Pons (tissue), 1 donor: ENCODE measurements around the gene CACNG3.
"Not testable (repeated sequence)": the region's sequence is repeated elsewhere in the genome, so short reads cannot be mapped to it uniquely, and the experiment has no call there.

Experiments
- DNase-seq: peaks from one replicate; pipeline ENCODE4 v3.0.0-alpha.2; 2016; ENCODE audit warnings: low spot score

The CACNG3 gene

GRCh38 chr16:24279982-24280515 lies 23.9 kb downstream of the CACNG3 start:
- DNase-seq: no peak

DNA sequence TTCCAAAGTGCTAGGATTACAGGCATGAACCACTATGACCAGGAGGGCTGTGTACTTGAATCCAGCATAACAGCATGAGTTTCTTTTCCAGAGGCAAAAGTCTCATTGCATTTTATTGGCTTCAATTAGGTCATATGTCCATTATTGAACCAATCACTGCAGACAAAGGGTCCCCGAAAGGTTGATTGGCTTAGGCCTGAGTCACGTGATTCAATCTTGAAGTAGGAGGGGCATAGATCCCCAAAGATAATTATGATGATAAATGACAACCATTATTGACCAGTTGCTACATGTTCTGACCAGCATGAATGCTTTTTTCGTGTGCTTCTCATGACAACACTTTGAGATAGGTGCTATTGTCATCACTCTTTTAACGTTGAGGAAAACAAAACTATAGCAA lies 25.3 kb downstream of the CACNG3 start:
- no peak for DNase-seq

DNA sequence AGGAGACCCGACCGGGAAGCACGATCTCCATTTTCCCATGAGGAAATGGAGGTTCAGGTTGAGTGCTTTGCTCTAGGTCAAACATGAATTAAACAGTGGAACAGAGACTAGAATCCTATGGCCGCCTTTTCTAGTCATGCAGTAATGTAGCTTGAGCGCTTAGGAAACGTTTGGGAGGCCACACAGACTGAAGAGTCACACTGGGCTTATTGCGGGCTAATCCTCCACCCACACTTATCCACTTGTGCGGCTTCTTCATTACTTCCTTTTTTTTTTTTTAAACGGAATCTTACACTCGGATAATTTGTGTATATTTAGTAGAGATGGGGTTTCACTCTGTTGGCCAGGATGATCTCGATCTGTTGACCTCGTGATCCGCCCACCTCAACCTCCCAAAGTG lies 26.0 kb downstream of the CACNG3 start:
- no peak for DNase-seq

GRCh38 chr16:24286741-24287405 lies 30.7 kb downstream of the CACNG3 start:
- DNase-seq: no peak

GRCh38 chr16:24288516-24288915 lies 32.4 kb downstream of the CACNG3 start:
- no peak for DNase-seq

GRCh38 chr16:24289166-24289700 lies 33.1 kb downstream of the CACNG3 start:
- no peak for DNase-seq

GRCh38 chr16:24291932-24292331 lies 35.8 kb downstream of the CACNG3 start:
- DNase-seq: no peak

- DNase-seq: no peak
These were observed 38.0 kb downstream of the CACNG3 start for GRCh38 chr16:24294131-24294530.

DNA sequence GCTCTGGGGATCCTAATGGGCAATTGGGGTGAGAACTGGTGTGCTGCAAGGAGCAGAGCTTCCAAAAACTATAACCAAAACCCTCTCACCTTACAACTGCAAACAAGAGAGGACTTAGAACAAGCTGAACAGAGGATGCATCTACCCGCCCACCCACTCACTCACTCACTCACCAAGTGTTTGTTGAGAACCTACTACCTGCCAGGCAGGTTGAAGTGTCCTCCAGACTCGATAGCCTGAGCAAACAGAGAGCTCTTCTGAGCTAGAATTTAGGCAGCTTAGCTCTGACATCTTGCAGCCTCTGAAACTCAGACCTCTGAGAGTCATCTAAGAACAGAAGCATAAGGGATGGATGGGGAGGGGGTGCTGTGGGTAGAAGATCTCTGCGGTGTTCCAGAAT lies 41.2 kb downstream of the CACNG3 start:
- no peak for DNase-seq

DNA sequence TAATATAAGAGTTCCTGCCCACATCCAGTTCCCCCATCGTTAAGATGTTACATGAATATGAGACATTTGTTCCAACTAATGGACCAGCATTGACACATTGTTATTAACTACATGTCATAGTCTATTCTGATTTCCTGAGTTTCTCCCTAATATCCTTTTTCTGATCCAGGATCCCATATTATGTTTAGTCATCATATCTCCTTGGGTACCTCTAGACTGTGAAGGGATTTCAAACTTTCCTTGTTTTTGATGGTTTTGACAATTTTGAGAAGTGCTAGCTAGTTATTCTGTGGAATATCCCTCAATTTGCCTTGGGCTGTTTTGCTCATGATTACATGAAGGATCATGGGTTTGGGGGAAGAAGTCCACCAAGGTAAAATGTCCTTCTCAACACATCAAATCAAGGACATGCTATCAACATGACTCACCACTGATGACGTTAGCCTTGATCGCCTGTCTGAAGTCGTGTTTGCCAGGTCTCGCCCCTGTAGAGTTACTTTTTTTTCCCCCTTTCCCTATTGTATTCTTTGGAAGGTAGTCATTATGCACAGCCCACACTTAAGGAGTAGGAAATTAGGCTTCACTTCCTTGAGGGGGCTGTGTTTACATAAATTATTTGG lies 42.5 kb downstream of the CACNG3 start:
- DNase-seq: no peak

DNA sequence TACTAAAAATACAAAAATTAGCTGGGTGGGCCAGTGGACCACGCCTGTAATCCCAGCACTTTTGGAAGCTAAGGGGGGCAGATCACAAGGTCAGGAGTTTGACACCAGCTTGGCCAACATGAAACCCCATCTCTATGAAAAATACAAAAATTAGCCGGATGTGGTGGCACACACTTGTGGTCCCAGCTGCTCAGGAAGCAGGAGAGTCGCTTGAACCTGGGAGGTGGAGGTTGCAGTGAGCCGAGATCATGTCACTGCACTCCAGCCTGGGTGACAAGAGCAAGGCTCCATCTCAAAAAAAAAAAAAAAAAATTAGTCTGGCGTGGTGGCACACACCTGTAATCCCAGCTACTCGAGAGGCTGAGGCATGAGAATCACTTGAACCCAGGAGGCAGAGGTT lies 44.6 kb downstream of the CACNG3 start:
- not testable (repeated sequence) for DNase-seq

DNA sequence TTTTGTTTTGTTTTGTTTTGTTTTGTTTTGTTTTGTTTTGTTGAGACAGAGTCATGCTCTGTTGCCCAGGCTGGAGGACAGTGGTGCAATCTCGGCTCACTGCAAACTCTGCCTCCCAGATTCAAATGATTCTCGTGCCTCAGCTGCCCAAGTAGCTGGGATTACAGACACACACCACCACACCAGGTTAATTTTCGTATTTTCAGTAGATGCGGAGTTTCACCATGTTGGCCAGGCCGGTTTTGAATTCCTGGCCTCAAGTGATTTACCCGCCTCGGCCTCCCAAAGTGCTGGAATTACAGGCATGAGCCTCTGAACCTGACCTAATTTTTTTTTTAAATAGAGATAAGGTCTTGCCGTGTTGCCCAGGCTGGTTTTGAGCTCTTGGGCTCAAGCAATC lies 46.5 kb downstream of the CACNG3 start:
- DNase-seq: no peak

- no peak for DNase-seq
These were observed 52.1 kb downstream of the CACNG3 start for GRCh38 chr16:24308200-24308599.

- no peak for DNase-seq
These were observed 53.4 kb downstream of the CACNG3 start for GRCh38 chr16:24309258-24310142.

DNA sequence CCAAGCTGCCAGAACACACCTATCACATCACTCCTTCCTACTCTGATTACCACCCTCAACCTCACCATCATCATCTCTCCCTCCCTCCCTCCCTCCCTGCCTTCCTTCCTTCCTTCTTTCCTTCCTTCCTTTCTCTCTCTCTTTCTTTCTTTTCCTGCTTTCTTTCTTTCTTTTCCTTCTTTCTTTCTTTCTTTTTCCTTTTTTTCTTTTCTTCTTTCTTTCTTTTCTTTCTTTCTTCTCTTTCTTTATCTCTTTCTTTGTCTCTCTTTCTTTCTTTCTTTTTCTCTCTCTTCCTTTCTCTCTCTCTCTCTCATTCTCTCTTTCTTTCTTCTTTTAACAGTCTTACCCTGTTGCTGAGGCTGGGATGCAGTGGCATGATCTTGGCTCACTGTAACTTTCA lies 59.2 kb downstream of the CACNG3 start:
- DNase-seq: no peak

- no peak for DNase-seq
These were observed 62.5 kb downstream of the CACNG3 start for GRCh38 chr16:24318680-24319079.

DNA sequence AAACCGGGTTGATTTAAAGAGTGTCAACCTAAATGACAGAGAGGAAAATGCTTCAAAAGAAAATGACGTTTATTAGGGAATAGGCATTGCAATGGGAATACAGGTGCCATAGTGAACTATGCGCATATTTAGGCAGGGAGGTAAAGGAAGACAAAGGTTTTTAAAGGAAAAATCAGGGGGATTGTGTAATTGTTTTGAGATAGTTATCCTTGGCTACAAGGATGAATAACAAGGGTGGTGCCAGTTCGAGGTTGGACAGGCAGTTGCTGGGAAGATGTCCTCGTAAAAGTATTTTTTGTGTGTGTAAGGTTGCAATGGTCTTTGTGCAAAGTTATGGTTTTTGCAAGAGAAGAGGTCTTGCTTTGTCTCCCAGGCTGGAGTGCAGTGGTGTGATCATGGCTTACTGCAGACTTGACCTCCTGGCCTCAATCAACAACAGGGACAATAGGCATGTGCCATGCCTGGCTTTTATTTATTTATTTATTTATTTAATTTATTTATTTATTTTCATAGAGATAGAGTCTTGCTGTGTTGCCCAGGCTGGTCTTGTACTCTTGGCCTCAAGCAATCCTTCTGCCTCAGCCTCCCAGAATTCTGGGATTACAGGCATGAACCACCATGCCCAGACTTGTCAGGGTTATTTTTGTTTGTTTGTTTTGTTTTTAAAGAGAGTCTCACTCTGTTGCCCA lies 63.1 kb downstream of the CACNG3 start:
- DNase-seq: no peak

GRCh38 chr16:24322106-24322505 lies 66.0 kb downstream of the CACNG3 start:
- no peak for DNase-seq

DNA sequence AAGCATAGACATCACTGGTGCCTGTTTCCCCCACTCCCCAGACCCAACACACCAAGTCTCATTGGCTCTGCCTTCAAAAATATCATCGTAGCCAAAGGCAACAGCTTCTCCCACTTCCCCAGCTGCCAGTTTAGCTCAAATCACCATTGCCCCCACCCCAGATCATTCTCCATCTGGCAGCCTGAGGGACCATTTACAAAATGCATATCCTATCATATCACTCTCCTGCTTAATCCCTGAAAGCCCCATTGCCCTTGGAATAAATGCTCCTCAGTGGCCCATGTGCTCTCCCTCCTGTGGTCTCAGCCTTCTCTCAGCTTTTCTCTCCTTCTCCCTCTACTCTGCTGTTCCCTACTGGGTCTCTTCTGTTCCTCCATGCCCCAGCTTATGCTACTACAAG lies 68.3 kb downstream of the CACNG3 start:
- DNase-seq: no peak

- DNase-seq: no peak
These were observed 72.8 kb downstream of the CACNG3 start for GRCh38 chr16:24328835-24329452.

- DNase-seq: no peak
These were observed 76.0 kb downstream of the CACNG3 start for GRCh38 chr16:24332178-24332577.
